Activated CD4-positive, alpha-beta T cell treated with anti-CD3 and anti-CD28 coated beads for 48 hours (primary cell): ENCODE data around the gene CPXM2.

ENCODE experiments used
- DNase-seq: peaks from one replicate; pipeline ENCODE4 v3.0.0-alpha.2; 2020

CPXM2 gene

GRCh38 chr10:123843835-123844234 is 47.8 kb downstream of the CPXM2 start:
- no peak for DNase-seq

GRCh38 chr10:123842692-123843385 is 48.8 kb downstream of the CPXM2 start:
- DNase-seq = no peak

GRCh38 chr10:123841560-123841959 is 50.0 kb downstream of the CPXM2 start:
- no peak for DNase-seq

- no peak for DNase-seq
These were observed 50.5 kb downstream of the CPXM2 start for GRCh38 chr10:123841115-123841514.

GRCh38 chr10:123840714-123841113 is 50.9 kb downstream of the CPXM2 start:
- DNase-seq = no peak

GRCh38 chr10:123838596-123839310 is 52.9 kb downstream of the CPXM2 start:
- DNase-seq = no peak

GRCh38 chr10:123837756-123838155 is 53.9 kb downstream of the CPXM2 start:
- DNase-seq = no peak

- no peak for DNase-seq
These were observed 55.0 kb downstream of the CPXM2 start for GRCh38 chr10:123836418-123837145.

- no peak for DNase-seq
These were observed 56.0 kb downstream of the CPXM2 start for GRCh38 chr10:123835575-123835974.

GRCh38 chr10:123833170-123833850 is 58.3 kb downstream of the CPXM2 start:
- no peak for DNase-seq

- no peak for DNase-seq
These were observed 60.3 kb downstream of the CPXM2 start for GRCh38 chr10:123831259-123831658.

GRCh38 chr10:123821136-123821535 is 70.5 kb downstream of the CPXM2 start:
- no peak for DNase-seq

- DNase-seq = no peak
These were observed 82.0 kb downstream of the CPXM2 start for GRCh38 chr10:123809632-123810031.

- DNase-seq = no peak
These were observed 82.7 kb downstream of the CPXM2 start for GRCh38 chr10:123808906-123809305.

GRCh38 chr10:123808286-123808685 is 83.3 kb downstream of the CPXM2 start:
- no peak for DNase-seq

GRCh38 chr10:123807444-123808035 is 84.1 kb downstream of the CPXM2 start:
- no peak for DNase-seq

- DNase-seq = no peak
These were observed 86.9 kb downstream of the CPXM2 start for GRCh38 chr10:123804716-123805115.

GRCh38 chr10:123800821-123801220 is 90.8 kb downstream of the CPXM2 start:
- no peak for DNase-seq

GRCh38 chr10:123800289-123800688 is 91.3 kb downstream of the CPXM2 start:
- no peak for DNase-seq

GRCh38 chr10:123798856-123799255 is 92.8 kb downstream of the CPXM2 start:
- no peak for DNase-seq

- no peak for DNase-seq
These were observed 93.8 kb downstream of the CPXM2 start for GRCh38 chr10:123797813-123798212.

GRCh38 chr10:123796736-123797135 is 94.9 kb downstream of the CPXM2 start:
- DNase-seq = no peak
